NT2/D1 (cell line): ENCODE results near the gene SNAPC4.
"Not testable (repeated sequence)": the region's sequence is repeated elsewhere in the genome, so short reads cannot be mapped to it uniquely, and the experiment has no call there.

ENCODE experiments used
- SUZ12 ChIP-seq: IDR thresholded peaks from 2 replicates; pipeline ENCODE4 v1.6.1; 2011; ENCODE audit not compliant: insufficient read length, insufficient read depth; ENCODE audit errors: extremely low read depth
- YY1 ChIP-seq: IDR thresholded peaks from 2 replicates; pipeline ENCODE4 v1.6.1; 2011; ENCODE audit not compliant: insufficient read length, insufficient read depth
- ZNF274 ChIP-seq: IDR thresholded peaks from 2 replicates; pipeline ENCODE4 v1.6.1; 2011; ENCODE audit warnings: mild to moderate bottlenecking, low read depth, low read length

DNA sequence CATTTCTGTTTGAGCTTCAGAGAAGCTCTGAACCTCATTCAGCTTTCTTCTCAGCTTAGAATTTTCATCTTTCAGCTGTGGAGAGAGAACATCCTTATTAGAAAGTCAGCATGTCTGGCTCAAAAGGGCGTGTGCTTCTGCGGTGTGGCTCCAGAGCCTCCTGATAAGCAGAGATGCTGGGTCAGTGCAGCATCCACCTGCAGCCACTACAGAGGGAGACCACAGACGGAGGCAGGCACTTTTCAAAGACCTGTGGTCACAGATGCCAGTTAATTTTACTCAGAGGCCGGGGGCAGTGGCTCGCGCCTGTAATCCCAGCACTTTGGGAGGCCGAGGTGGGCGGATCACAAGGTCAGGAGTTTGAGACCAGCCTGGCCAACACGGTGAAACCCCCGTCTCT is 5.9 kb upstream of the SNAPC4 start:
- not testable (repeated sequence) for TF ChIP-seq ZNF274, YY1, SUZ12
